DMS53 (cell line): ENCODE data around the gene KIF5B.

Experiments
- DNase-seq: peaks from one replicate; lab custom pipeline; 2025; lab: John Stamatoyannopoulos, UW

KIF5B gene

GRCh38 chr10:31961277-31962074 is 94.7 kb downstream of the KIF5B start:
- peak; percentile 87 for DNase-seq

- peak; percentile 10 for DNase-seq
Measured at GRCh38 chr10:31959461-31960173, 96.6 kb downstream of the KIF5B start.
